NCI-H2107 treated with DMSO at 0.1 percent for 48 hours (cell line): ENCODE measurements around the gene LSMEM2.
"Not testable (repeated sequence)": the region's sequence is repeated elsewhere in the genome, so short reads cannot be mapped to it uniquely, and the experiment has no call there.

Source experiments
- DNase-seq: peaks from one replicate; lab custom pipeline; 2025; ENCODE audit not compliant: unreplicated experiment; lab: John Stamatoyannopoulos, UW

Gene LSMEM2

GRCh38 chr3:50264383-50264963 is 14.4 kb upstream of the LSMEM2 start:
- no peak for DNase-seq

DNA sequence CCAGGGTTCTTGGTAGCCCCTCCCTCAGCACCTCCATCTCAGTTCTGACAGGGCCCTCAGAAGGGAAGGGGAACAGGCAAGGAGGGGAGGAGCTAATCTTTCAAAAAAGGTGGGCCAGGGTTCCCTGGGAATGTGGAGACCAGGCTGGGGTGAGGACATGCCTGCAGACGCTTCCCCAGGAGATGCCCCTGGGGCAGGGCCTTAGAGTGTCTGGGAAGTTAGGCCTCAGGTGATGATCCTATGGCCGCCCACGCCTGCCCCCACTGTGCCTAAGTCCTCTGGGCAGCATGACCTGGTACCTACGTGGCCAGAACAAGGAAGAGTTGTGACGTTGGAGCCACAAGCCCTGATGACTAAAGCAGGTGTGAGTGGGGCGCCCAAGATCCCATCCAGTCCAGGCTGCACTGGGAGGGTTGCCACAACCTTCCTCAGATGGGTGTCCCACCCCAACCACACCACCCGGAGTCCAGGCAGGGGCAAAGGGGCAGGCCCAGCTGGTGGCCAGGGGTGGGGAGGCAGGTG is 13.9 kb upstream of the LSMEM2 start:
- no peak for DNase-seq

DNA sequence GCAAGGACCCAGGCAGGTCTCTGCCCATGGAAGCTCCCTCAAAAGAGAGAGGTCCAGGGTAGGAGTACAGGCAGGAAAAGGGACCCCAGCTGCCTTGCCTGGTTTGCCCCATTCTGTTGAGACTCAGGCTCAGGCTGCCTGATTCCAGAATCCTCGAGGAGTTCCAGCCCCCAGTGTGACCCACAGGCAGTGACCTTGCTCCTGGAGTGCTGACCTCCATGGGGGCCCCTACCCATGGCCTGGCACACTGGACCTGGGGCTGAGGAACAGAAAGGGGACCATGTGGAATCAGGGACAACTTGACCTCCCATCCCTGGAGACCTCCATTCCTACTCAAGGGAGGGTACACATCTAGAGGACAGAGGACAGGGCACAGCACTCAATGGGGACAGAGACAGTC is 13.3 kb upstream of the LSMEM2 start:
- no peak for DNase-seq

DNA sequence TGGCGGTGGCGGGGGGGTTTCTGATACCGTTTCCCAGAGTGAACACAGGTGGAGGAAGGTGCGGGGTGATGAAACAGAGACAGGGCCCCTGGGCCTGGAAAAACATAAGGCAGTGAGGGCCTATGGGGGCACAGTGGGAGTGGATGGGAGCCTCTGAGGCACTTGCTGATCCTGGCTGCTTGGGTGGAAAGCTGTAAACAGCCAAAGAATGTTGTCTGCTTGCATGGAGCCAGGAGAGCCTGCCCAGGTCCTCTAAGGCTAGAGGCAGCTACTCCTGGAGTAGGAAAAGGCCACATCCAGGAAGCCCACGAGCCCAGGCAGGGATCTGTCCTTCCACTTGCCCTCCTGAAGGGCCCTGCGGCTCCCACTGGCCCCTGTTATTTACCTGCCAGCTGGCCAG is 12.9 kb upstream of the LSMEM2 start:
- no peak for DNase-seq

GRCh38 chr3:50266836-50267235 is 12.1 kb upstream of the LSMEM2 start:
- no peak for DNase-seq

- no peak for DNase-seq
Measured at GRCh38 chr3:50267280-50267913, 11.5 kb upstream of the LSMEM2 start.

- DNase-seq = no peak
Measured at GRCh38 chr3:50268276-50268675, 10.6 kb upstream of the LSMEM2 start.

DNA sequence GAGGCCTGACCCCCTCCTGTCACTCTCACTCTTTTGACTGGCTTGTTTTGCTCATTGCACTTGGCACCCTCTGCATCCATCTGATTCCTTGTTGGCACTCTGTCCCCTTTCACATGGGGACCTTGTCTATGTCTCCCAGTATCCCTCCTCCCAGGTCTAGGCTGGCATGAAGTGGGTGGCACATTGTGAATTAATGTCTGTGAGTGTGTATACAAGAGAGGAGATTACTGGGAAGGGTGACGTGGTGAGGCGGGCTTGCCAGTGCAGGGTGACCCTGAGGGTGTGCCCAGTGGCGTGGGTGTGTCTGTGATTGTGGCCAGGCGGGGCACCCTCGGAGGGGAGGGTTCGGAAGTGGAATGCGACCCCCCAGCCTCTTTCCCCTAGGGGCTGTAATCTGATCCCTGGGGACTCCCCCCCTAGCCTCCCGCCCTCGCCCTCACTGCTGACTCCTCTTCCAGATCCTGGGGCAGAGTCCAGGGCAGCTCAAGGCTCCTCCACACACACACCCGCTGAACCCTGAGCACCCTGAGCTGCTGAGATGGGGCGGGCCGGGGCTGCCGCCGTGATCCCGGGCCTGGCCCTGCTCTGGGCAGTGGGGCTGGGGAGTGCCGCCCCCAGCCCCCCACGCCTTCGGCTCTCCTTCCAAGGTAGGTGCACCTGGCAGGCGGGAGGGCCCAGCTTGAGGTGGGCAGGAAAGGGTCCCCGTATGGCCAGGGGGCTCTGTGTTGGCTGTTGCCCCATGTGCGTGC is 10.0 kb upstream of the LSMEM2 start, which contains the start of gene SEMA3B:
Gene SEMA3B, plus strand, starts transcription at position 445 of the 749 bp plus-strand sequence. Its CDS starts 94 bp downstream, at position 539.
- no peak for DNase-seq

DNA sequence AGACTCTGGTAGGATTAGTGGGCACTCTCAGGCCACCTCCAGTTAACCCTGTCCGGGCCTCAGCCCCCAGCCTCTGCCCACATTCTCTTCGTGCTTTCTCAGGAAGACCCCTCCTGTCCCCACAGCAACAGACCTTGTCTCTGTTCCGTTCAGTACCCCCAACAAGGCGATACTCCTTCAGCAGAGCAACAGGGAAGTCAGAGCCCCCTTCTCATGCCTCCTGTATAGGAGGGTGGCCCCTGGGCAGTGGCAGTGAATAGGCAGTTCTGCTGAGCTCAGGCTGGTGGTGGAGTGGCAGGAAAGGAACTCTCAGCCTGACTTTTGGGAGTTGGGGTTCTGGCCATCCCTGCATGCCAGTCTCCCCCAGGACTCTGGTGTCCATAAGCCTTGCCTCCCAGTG is 9.4 kb upstream of the LSMEM2 start:
- DNase-seq = no peak

DNA sequence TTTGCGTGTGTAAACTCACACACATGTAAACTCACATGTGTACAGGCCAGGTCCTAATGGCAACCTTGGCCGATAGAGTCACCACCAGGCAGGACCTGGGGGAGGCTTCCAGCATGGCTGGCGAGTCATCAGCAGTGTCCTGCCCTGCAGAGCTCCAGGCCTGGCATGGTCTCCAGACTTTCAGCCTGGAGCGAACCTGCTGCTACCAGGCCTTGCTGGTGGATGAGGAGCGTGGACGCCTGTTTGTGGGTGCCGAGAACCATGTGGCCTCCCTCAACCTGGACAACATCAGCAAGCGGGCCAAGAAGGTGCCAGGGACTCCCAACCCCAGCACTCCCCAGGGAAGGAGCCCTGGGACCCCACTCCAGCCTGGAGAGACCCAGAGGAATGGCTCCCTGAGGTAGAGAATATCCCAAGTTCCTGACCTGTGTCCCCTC is 8.9 kb upstream of the LSMEM2 start:
- DNase-seq = no peak

GRCh38 chr3:50270422-50271224 is 8.3 kb upstream of the LSMEM2 start:
- no peak for DNase-seq

DNA sequence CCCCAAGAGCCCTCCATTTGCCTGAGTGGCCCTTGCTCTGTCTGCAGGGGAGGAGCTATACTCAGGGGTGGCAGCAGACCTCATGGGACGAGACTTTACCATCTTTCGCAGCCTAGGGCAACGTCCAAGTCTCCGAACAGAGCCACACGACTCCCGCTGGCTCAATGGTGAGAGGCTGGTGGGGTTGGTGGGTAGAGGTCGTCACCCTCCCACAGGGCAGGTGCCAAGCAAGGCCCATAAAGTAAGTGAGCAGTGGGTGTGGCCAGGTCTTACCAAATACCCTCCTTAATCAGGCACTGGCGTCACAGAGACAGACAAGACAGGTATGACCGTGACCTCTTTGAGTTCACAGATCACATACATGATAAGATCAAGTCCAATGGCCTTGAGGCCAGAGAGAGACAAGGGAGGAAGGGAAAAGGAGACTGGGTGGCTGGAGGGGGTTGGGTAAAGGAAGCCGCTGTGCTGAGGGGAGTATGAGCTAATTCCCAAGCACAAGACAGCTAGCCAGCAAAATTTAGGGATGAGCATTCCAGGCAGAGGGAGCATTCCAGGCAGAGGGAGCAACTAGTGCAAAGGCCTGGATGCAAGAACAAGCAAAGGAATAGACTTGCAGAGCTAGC is 7.5 kb upstream of the LSMEM2 start:
- no peak for DNase-seq

- DNase-seq = not testable (repeated sequence)
Measured at GRCh38 chr3:50272538-50272910, 6.4 kb upstream of the LSMEM2 start.

DNA sequence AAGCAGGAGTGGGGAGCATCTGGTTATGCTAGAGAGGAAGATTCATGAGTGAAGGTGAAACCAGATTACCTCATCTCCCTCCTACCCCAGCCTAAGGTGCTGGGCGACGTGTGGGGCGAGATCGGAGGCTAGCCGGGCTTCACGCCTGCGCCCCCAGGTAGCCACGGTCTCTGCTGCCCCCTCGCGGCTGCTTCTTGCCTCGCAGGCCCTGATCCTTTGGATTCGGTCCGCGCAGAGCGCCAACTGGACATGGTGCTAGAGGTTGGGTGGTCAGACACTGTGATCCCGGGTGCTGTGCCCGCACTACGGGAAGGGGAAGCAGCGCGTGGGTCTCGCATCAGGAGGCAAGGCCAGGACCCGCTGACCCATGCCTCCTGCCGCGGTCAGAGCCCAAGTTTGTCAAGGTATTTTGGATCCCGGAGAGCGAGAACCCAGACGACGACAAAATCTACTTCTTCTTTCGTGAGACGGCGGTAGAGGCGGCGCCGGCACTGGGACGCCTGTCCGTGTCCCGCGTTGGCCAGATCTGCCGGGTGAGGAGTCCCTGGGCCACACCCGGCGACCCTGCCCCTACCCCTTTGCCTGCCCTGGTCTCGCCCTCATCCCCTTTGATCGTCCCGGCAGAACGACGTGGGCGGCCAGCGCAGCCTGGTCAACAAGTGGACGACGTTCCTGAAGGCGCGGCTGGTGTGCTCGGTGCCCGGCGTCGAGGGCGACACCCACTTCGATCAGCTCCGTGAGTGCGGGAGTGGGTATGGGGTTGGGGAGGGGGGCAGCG is 5.8 kb upstream of the LSMEM2 start:
- peak; percentile 64 for DNase-seq

GRCh38 chr3:50273689-50274065 is 5.2 kb upstream of the LSMEM2 start:
- DNase-seq = no peak

DNA sequence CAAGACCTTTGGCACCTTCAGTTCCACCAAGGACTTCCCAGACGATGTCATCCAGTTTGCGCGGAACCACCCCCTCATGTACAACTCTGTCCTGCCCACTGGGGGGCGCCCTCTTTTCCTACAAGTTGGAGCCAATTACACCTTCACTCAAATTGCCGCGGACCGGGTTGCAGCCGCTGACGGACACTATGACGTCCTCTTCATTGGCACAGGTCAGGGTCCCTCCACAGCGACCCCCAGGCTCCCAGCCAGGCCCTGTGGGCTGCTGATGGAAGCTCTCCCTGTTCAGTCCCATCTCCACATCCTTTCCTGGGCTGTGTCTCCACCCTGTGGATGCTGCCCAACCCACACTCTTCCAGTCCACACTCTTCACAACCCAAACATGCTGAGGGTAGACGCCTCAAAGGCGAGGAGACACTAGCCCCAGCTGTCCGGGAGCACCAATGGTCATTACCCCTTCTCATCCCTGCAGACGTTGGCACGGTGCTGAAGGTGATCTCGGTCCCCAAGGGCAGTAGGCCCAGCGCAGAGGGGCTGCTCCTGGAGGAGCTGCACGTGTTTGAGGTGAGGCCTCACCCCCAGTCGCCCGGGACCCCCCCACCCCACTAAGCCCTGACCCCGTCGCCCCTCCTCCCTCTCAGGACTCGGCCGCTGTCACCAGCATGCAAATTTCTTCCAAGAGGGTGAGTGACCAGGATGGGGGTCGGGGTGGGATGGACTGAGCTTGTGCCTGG is 4.3 kb upstream of the LSMEM2 start:
- DNase-seq = peak; percentile 6

GRCh38 chr3:50275141-50275995 is 3.5 kb upstream of the LSMEM2 start:
- no peak for DNase-seq

DNA sequence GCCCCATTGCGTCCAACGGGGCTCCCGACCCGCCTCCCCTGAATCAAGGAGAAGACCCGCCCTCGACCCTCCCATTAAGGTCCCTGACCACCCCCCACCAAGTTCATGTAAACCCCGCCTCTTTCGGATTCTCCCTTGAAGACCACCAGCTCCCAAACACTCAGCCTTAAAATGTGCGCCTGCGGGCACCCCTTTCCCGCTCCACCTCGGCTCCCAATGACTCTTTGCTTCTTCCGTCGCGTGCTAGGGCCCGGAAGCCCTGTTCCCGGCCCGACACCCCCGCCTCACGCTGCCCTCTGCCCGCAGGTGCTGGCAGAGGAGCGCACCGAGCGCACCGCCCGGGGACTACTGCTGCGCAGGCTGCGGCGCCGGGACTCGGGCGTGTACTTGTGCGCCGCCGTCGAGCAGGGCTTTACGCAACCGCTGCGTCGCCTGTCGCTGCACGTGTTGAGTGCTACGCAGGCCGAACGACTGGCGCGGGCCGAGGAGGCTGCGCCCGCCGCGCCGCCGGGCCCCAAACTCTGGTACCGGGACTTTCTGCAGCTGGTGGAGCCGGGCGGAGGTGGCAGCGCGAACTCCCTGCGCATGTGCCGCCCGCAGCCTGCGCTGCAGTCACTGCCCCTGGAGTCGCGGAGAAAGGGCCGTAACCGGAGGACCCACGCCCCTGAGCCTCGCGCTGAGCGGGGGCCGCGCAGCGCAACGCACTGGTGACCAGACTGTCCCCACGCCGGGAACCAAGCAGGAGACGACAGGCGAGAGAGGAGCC is 2.7 kb upstream of the LSMEM2 start:
- DNase-seq = no peak
